GM12873 (cell line): Measurements from ENCODE around the gene GPR25.

Source experiments
- TF ChIP-seq, protein P1 (sequence below): IDR thresholded peaks from 2 replicates; pipeline ENCODE4 v1.5.1; 2012; ENCODE audit warnings: low read depth, mild to moderate bottlenecking, moderate library complexity, low read length, control low read depth; ENCODE audit not compliant: insufficient read depth; ENCODE audit errors: missing control alignments

The GPR25 gene

DNA sequence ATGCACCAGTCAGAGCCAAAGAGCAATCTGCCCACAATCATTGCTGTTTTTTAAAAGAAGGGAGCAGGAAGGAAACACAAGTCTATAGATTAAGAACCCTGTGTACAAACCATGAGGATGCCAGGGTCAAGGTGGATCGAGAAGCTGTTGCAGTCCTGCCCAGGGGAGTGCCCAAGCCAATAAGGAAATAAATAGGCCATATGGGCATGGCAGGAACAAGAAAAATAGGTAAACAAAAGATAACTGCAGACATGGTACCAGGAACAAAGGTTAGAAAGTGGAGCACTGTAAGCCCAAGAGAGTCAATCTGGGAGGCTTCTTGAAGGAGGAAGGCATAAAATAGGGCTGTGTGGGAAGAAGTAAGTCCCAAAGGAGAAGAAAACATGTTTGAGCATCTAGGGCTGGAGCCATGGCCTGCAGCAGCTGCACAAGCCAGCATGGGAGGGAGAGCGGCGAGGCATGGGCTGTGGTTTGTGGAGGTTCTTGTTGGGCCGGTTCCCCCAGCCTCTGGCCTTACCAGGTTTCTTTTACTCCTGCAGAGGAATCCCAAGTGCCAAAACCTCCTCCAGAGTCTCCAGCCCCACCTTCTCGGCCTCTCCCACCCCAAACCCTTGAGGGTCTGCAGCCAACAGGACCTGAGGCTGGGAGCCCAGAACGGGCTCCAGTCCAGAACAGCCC is 35.5 kb downstream of the GPR25 start:
- TF ChIP-seq, protein P1, sequence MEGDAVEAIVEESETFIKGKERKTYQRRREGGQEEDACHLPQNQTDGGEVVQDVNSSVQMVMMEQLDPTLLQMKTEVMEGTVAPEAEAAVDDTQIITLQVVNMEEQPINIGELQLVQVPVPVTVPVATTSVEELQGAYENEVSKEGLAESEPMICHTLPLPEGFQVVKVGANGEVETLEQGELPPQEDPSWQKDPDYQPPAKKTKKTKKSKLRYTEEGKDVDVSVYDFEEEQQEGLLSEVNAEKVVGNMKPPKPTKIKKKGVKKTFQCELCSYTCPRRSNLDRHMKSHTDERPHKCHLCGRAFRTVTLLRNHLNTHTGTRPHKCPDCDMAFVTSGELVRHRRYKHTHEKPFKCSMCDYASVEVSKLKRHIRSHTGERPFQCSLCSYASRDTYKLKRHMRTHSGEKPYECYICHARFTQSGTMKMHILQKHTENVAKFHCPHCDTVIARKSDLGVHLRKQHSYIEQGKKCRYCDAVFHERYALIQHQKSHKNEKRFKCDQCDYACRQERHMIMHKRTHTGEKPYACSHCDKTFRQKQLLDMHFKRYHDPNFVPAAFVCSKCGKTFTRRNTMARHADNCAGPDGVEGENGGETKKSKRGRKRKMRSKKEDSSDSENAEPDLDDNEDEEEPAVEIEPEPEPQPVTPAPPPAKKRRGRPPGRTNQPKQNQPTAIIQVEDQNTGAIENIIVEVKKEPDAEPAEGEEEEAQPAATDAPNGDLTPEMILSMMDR = no peak

DNA sequence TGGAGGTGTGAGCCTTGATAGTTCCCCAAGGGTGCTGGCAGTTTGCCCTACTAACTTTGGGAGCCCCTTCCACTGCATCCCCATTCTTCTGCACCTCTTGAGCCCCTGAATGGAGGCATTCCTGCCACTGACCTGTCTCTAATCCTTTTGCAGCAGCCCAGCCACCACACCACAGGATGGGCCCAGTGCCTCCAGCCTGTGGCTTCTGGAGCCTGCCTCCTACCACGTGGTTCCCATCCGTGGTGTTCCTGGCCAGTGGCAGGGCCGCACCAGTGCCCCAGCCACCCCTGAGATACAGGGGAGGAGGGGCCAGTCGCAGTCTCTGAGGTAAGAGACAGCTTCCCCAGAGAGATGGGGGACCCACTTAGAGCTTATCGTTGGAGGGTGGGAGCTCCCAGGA is 36.3 kb downstream of the GPR25 start:
- TF ChIP-seq, protein P1 = no peak

DNA sequence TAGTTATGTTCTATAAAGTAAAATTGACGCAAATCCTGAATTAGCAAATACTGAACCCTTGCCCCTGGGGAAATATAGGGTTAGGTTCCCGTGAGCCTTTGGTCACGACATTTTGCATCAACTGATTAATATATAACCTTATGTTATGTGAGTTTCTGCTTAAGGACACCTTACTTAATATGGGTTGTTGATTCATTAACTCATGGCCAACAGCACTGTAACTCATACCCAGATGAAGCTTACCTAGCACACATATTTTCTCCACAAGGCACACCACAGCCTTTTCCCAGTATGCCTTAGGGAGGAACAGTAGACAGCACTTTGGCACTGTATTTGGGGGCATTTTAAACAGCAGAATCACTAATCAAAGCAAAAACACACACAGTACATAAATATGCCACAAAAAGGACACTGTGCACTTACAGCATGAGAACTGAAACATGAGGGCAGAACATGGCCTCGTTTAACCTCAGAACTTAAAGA is 37.0 kb downstream of the GPR25 start:
- TF ChIP-seq, protein P1 = no peak

DNA sequence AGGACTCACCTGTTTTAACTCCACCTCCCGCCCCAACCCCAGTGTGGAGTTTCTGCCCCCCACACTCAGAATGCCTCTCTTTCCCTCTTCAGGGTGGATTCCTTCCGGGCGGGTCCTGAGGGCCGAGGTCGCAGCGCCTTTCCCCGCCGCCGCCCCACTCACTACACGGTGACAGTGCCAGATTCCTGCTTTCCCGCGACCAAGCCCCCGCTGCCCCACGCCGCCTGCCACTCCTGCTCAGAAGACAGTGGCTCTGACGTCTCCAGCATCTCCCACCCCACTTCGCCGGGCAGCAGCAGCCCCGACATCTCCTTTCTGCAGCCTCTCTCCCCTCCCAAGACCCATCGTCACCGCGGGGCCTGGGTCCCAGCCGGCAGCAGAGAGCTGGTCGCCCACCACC is 38.6 kb downstream of the GPR25 start:
- TF ChIP-seq, protein P1 = no peak

DNA sequence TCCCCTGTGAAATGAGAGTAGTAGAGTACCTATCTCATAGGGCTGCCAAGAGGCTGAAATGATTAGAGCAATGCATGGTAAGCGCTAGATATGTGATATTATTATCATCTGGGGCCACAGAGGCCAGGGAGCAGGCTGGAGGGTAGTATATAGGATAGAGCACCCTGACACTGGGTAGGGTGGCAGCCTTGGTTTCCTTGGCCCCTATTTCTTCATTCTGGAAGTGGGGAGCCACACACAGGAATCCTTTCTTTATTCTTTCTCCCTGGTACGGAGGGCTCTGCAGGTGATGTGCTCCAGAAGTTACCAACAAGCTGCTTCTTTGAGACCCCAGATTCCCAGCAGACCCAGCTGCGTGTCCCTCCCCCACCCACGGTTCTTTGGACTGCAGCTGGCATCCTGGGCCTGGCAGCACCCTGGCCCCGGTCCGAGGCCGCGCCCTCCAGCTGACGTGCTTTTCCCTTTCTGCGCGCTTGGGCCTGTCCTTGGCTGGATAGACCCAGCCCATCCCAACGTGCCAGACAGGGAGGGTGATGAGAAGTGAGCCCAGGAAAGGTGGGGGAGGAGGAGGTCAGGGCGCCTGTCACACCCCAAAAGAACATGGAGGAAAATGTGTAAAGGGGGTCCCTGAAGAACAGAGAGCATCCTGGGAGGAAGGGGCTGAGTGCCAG is 40.1 kb downstream of the GPR25 start:
- TF ChIP-seq, protein P1 = no peak

DNA sequence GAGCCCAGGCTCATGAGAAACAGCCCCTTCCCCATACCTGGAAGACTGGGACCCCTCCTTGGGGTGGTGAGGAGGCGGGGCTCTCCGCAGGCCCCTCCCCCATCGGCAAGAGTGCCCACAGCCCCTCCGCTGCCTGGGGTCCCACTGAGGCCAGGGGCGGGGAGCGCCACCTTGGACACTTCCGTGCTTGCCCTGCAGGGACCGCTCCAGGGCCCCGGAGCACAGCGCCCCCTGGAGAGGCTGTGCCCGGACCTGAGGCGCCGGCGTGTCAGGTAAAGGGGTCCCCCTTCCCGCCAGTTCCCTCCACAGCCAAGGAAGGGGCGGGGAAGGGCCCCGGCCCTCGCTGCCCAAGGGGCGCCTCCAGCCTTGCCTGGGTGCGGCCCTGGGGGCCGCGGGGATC is 43.4 kb downstream of the GPR25 start:
- TF ChIP-seq, protein P1 = peak; percentile 33

DNA sequence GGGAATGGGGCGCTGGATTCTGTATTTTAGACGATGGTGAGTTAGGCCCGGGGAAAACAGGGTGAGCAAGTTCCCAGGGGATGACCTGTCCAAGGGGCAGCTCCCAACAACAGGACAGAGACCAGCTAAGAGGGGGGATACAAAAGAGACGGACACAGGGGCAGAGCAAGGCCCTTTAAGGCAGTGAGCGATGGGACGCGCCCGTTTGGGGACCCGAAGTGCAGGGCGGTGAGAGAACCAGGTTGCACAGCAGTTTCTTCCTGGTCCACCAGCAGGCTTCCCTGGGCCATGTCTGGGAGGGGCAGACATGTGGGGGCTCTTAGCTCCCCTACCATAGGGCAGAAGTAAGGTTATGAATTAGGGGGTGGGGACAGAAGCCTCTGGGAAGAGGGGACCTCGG is 43.9 kb downstream of the GPR25 start:
- TF ChIP-seq, protein P1 = no peak
